A549 (cell line): Measurements from ENCODE around the gene ANKRD29.
A peak's percentile ranks its signal among the peaks of the same experiment; 100 is the strongest.

ENCODE experiments used
- CEBPB ChIP-seq, 2 experiments: fragments of >200 bp in 1 of 2; sonication (Bioruptor Twin) in 1 of 2; formaldehyde crosslinking in 1 of 2; IDR thresholded peaks; 2 replicates each; pipeline ENCODE4 v1.6.1; 2012 to 2016
- TF ChIP-seq, protein P1 (sequence below): fragments of >200 bp; sonication (Bioruptor Twin); formaldehyde crosslinking; IDR thresholded peaks from 3 replicates; pipeline ENCODE4 v1.5.1; 2016

DNA sequence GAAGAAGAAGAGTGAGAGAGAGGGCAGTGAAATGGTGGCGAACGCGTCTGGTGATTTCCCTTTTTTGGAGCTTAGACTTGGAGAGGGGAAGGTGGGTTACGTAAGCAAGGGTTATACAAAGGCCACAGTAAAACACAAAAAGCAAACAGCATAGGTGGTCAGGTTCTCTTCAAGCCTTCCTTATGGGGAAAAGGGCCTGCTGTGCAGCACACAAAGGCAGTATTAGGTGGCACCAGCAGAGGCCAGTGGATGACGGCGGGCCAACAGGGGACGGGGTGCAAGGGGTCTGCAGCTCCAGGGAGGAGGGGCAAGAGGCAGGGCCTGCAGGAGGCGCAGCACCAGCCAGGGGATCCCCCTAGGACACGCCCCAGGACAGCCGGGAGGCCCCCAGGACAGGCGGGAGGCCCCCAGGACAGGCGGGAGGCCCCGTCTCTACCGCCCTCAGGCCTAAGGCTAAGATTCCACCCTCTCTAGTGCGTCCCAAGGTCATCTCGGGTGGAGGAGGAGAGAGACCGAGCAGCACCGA, 43.8 kb downstream of the ANKRD29 start:
- TF ChIP-seq CEBPB (IDR thresholded peaks at IDR 0.05), result peak in 1 of 2 experiments; percentile 64; a peak in 2 of 4 replicates
- TF ChIP-seq, protein P1, sequence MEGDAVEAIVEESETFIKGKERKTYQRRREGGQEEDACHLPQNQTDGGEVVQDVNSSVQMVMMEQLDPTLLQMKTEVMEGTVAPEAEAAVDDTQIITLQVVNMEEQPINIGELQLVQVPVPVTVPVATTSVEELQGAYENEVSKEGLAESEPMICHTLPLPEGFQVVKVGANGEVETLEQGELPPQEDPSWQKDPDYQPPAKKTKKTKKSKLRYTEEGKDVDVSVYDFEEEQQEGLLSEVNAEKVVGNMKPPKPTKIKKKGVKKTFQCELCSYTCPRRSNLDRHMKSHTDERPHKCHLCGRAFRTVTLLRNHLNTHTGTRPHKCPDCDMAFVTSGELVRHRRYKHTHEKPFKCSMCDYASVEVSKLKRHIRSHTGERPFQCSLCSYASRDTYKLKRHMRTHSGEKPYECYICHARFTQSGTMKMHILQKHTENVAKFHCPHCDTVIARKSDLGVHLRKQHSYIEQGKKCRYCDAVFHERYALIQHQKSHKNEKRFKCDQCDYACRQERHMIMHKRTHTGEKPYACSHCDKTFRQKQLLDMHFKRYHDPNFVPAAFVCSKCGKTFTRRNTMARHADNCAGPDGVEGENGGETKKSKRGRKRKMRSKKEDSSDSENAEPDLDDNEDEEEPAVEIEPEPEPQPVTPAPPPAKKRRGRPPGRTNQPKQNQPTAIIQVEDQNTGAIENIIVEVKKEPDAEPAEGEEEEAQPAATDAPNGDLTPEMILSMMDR, result no peak
